ENCODE measurements around the gene SMG6.

Gene SMG6

DNA sequence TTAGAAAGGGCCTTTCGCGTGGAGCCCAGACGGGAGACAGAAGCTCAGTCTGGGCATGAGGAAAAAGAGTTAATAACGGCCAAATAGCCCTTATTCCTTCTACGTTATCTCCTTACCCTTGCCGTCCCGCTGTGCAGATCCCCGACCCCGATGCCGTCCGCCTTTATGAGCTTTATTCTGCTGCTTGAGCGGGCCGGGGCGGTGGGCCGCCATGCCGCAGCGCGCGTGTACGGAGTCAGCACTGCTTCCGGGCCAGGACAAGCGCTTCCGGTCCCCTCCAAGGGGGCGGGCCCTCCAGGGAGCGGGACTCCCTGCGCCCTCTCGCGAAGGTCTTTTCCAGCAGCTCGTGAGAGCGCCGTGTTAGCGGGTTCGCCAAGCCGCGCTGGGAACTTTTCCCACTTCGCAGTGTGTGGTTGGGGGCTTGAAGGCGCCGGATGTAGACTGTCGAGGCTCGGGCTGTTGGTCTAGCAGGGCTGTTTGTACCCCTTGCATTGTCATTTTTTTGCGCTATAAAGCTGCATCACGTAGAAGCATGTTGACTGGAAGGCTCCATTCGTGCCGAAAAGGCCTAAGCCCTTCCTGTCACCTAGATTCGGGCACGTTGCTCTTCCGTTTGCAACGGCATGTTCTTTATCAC lies 32.7 kb upstream of the SMG6 start, which contains the start of gene TSR1 (continued):
- TF ChIP-seq KLF10 (tag by site-specific recombination; IDR thresholded peaks at IDR 0.05): no peak
- no peak; the same call in 1 of the 2 replicates for TF ChIP-seq ZNF777 (tag by site-specific recombination; IDR thresholded peaks at IDR 0.05; ENCODE audit: borderline replicate concordance)
- TF ChIP-seq ZNF26 (tag by site-specific recombination; IDR thresholded peaks at IDR 0.05): no peak
- TF ChIP-seq SETDB1 (IDR thresholded peaks at IDR 0.05; ENCODE audit: insufficient read length, low read length): peak; percentile 15
- TF ChIP-seq, protein P1, sequence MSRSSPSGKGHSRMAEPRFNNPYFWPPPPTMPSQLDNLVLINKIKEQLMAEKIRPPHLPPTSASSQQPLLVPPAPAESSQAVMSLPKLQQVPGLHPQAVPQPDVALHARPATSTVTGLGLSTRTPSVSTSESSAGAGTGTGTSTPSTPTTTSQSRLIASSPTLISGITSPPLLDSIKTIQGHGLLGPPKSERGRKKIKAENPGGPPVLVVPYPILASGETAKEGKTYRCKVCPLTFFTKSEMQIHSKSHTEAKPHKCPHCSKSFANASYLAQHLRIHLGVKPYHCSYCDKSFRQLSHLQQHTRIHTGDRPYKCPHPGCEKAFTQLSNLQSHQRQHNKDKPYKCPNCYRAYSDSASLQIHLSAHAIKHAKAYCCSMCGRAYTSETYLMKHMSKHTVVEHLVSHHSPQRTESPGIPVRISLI (tag by site-specific recombination; IDR thresholded peaks at IDR 0.05): no peak
- TF ChIP-seq, protein P2, sequence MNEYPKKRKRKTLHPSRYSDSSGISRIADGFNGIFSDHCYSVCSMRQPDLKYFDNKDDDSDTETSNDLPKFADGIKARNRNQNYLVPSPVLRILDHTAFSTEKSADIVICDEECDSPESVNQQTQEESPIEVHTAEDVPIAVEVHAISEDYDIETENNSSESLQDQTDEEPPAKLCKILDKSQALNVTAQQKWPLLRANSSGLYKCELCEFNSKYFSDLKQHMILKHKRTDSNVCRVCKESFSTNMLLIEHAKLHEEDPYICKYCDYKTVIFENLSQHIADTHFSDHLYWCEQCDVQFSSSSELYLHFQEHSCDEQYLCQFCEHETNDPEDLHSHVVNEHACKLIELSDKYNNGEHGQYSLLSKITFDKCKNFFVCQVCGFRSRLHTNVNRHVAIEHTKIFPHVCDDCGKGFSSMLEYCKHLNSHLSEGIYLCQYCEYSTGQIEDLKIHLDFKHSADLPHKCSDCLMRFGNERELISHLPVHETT (tag by site-specific recombination; IDR thresholded peaks at IDR 0.05): peak; percentile 64; the same call in 1 of the 2 replicates
- TF ChIP-seq ZBTB7A (tag by site-specific recombination; IDR thresholded peaks at IDR 0.05; ENCODE audit: low read depth): peak; percentile 44; the same call in 1 of the 2 replicates
- TF ChIP-seq, protein P3, sequence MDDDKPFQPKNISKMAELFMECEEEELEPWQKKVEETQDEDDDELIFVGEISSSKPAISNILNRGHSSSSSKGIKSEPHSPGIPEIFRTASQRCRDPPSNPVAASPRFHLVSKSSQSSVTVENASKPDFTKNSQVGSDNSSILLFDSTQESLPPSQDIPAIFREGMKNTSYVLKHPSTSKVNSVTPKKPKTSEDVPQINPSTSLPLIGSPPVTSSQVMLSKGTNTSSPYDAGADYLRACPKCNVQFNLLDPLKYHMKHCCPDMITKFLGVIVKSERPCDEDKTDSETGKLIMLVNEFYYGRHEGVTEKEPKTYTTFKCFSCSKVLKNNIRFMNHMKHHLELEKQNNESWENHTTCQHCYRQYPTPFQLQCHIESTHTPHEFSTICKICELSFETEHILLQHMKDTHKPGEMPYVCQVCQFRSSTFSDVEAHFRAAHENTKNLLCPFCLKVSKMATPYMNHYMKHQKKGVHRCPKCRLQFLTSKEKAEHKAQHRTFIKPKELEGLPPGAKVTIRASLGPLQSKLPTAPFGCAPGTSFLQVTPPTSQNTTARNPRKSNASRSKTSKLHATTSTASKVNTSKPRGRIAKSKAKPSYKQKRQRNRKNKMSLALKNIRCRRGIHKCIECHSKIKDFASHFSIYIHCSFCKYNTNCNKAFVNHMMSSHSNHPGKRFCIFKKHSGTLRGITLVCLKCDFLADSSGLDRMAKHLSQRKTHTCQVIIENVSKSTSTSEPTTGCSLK (tag by site-specific recombination; IDR thresholded peaks at IDR 0.05): no peak
- TF ChIP-seq SCRT1 (tag by site-specific recombination; IDR thresholded peaks at IDR 0.05; ENCODE audit: borderline replicate concordance): no peak
- TF ChIP-seq ZFHX2 (tag by site-specific recombination; conservative IDR thresholded peaks at IDR 0.05): peak; percentile 62
- TF ChIP-seq GLIS2 (tag by site-specific recombination; IDR thresholded peaks at IDR 0.05): peak; percentile 97
- no peak for TF ChIP-seq ZNF37A (tag by site-specific recombination; IDR thresholded peaks at IDR 0.05)
- peak; percentile 15; the same call in 1 of the 2 replicates for TF ChIP-seq ZBTB48 (tag by site-specific recombination; IDR thresholded peaks at IDR 0.05)
- peak; percentile 62; the same call in 1 of the 2 replicates for TF ChIP-seq ZBTB20 (tag by site-specific recombination; IDR thresholded peaks at IDR 0.05)
- TF ChIP-seq, protein P4, sequence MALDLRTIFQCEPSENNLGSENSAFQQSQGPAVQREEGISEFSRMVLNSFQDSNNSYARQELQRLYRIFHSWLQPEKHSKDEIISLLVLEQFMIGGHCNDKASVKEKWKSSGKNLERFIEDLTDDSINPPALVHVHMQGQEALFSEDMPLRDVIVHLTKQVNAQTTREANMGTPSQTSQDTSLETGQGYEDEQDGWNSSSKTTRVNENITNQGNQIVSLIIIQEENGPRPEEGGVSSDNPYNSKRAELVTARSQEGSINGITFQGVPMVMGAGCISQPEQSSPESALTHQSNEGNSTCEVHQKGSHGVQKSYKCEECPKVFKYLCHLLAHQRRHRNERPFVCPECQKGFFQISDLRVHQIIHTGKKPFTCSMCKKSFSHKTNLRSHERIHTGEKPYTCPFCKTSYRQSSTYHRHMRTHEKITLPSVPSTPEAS (tag by site-specific recombination; IDR thresholded peaks at IDR 0.05): no peak
- no peak for TF ChIP-seq ZNF184 (tag by site-specific recombination; IDR thresholded peaks at IDR 0.05)
- TF ChIP-seq, protein P5, sequence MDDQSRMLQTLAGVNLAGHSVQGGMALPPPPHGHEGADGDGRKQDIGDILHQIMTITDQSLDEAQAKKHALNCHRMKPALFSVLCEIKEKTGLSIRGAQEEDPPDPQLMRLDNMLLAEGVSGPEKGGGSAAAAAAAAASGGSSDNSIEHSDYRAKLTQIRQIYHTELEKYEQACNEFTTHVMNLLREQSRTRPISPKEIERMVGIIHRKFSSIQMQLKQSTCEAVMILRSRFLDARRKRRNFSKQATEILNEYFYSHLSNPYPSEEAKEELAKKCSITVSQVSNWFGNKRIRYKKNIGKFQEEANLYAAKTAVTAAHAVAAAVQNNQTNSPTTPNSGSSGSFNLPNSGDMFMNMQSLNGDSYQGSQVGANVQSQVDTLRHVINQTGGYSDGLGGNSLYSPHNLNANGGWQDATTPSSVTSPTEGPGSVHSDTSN (CRISPR knock-in tag; IDR thresholded peaks at IDR 0.05): peak; percentile 60; the same call in 1 of the 2 replicates
- peak; percentile 67; the same call in 1 of the 2 replicates for TF ChIP-seq ZSCAN30 (tag by site-specific recombination; IDR thresholded peaks at IDR 0.05)
- TF ChIP-seq, protein P6, sequence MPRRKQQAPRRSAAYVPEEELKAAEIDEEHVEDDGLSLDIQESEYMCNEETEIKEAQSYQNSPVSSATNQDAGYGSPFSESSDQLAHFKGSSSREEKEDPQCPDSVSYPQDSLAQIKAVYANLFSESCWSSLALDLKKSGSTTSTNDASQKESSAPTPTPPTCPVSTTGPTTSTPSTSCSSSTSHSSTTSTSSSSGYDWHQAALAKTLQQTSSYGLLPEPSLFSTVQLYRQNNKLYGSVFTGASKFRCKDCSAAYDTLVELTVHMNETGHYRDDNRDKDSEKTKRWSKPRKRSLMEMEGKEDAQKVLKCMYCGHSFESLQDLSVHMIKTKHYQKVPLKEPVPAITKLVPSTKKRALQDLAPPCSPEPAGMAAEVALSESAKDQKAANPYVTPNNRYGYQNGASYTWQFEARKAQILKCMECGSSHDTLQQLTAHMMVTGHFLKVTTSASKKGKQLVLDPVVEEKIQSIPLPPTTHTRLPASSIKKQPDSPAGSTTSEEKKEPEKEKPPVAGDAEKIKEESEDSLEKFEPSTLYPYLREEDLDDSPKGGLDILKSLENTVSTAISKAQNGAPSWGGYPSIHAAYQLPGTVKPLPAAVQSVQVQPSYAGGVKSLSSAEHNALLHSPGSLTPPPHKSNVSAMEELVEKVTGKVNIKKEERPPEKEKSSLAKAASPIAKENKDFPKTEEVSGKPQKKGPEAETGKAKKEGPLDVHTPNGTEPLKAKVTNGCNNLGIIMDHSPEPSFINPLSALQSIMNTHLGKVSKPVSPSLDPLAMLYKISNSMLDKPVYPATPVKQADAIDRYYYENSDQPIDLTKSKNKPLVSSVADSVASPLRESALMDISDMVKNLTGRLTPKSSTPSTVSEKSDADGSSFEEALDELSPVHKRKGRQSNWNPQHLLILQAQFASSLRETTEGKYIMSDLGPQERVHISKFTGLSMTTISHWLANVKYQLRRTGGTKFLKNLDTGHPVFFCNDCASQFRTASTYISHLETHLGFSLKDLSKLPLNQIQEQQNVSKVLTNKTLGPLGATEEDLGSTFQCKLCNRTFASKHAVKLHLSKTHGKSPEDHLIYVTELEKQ (tag by site-specific recombination; IDR thresholded peaks at IDR 0.05; ENCODE audit: borderline replicate concordance): peak; percentile 10; the same call in 1 of the 2 replicates
- no peak for TF ChIP-seq ZNF433 (tag by site-specific recombination; IDR thresholded peaks at IDR 0.05; ENCODE audit: low read depth)
- no peak for TF ChIP-seq ZNF266 (tag by site-specific recombination; IDR thresholded peaks at IDR 0.05; ENCODE audit: low read depth)
- TF ChIP-seq BCL11A (tag by site-specific recombination; IDR thresholded peaks at IDR 0.05; ENCODE audit: low read depth): no peak
- no peak for TF ChIP-seq ZNF555 (tag by site-specific recombination; conservative IDR thresholded peaks at IDR 0.05)
- no peak for TF ChIP-seq ZNF514 (tag by site-specific recombination; IDR thresholded peaks at IDR 0.05)
- no peak for TF ChIP-seq ATF2 (tag by site-specific recombination; IDR thresholded peaks at IDR 0.05; ENCODE audit: low read depth)
